ENCODE results near the gene MEAF6.
"Not testable (repeated sequence)": the region's sequence is repeated elsewhere in the genome, so short reads cannot be mapped to it uniquely, and the experiment has no call there.

Gene MEAF6

DNA sequence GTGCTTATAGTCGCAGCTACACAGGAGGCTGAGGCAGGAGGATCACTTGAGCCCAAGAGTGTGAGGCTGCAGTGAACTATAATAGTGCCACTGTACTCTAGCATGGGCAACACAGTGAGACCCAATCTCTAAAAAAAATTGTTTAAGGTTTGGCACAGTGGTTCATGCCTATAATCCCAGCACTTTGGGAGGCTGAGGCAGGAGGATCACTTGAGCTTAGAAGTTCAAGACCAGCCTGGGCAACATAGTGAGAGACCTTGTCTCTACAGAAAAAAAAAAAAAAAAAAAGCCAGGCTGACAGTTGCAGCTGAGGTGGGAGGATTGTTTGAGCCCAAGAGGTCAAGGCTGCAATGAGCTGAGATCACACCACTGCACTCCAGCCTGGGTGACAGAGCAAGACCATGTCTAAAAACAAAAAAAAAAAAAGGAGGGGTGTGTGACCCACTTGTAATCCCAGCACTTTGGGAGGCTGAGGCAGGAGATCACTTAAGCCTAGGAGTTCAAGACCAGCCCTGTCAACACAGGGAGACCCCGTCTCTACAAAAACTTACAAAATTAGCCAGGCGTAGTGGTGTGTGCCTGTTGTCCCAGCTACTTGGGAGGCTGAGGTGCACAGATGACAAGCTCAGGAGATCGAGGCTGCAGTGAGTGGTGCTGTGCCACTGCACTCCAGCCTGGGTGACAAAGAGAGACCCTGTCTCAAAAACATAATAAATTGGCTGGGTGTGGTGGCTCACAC, 18.0 kb upstream of the MEAF6 start:
- DNase-seq (ENCODE audit: low spot score) = not testable (repeated sequence)

DNA sequence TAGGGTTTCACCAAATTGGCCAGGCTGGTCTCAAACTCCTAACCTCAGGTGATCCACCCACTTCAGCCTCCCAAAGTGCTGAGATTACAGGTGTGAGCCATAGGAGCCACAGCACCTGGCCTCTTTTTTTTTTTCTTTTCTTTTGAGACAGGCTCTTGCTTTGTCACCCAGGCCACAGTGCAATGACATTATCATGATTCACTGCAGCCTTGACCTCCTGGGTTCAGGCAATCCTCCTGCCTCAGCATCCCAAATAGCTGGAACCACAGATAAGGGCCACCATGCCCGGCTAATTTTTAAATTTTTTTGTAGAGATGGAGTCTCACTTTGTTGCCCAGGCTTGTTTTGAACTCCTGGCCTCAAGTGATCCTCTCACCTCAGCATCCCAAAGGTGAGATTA, 15.3 kb upstream of the MEAF6 start:
- not testable (repeated sequence) for DNase-seq (ENCODE audit: low spot score)

DNA sequence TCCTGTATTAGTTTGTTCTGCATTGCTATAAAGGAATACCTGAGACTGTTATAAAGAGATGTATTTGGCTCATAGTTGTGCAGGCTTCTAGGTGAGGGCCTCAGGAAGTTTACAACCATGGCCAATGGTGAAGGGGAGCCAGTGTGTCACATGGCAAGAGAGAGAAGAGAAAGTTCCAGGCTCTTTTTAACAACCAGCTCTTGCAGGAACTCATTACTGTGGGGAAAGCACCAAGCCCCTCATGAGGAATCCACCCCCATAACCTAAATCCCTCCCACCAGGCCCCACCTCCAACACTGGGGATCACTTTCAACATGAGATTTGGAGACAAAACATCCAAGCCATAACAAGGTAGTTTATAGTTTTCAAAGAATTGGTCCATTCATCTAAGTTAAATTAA, 5.0 kb upstream of the MEAF6 start:
- no peak for DNase-seq (ENCODE audit: low spot score)

DNA sequence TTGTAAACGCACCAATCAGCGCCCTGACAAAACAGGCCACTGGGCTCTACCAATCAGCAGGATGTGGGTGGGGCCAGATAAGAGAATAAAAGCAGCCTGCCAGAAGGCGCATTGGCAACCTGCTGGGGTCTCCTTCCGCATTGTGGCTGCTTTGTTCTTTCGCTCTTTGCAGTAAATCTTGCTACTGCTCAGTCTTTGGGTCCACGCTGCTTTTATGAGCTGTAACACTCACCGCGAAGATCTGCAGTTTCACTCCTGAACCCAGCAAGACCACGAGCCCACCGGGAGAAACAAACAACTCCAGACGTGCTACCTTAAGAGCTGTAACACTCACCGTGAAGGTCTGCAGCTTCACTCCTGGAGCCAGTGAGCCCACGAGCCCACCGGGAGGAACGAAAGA, 4.4 kb upstream of the MEAF6 start:
- DNase-seq (ENCODE audit: low spot score) = not testable (repeated sequence)

DNA sequence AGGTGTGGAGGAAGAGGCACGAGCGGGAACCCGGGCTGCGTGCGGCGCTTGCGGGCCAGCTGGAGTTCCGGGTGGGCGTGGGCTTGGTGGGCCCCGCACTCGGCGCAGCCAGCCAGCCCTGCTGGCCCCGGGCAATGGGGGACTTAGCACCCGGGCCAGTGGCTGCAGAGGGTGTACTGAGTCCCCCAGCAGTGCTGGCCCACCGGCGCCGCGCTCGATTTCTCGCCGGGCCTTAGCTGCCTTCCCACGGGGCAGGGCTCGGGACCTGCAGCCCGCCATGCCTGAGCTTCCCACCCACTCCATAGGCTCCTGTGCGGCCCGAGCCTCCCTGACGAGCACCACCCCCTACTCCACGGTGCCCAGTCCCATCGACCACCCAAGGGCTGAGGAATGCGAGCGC, 3.7 kb upstream of the MEAF6 start:
- not testable (repeated sequence) for DNase-seq (ENCODE audit: low spot score)

DNA sequence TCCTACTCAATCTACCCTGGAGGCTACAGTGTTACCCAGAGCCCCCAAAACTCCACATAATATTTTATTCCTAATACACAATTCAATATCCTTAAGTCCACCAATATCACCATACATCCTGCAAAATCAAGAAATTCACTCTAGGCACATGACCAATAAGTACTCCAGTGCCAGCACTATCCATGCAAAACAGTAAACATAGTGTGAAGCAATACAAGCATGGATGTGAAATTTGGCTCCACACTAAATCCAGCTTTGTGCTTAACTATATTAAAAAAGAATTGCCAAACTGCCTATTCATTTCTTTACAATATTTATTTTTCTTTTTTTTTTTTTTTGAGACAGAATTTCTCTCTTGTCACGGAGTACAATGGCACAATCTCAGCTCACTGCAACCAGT, 3.0 kb upstream of the MEAF6 start:
- no peak for DNase-seq (ENCODE audit: low spot score)

DNA sequence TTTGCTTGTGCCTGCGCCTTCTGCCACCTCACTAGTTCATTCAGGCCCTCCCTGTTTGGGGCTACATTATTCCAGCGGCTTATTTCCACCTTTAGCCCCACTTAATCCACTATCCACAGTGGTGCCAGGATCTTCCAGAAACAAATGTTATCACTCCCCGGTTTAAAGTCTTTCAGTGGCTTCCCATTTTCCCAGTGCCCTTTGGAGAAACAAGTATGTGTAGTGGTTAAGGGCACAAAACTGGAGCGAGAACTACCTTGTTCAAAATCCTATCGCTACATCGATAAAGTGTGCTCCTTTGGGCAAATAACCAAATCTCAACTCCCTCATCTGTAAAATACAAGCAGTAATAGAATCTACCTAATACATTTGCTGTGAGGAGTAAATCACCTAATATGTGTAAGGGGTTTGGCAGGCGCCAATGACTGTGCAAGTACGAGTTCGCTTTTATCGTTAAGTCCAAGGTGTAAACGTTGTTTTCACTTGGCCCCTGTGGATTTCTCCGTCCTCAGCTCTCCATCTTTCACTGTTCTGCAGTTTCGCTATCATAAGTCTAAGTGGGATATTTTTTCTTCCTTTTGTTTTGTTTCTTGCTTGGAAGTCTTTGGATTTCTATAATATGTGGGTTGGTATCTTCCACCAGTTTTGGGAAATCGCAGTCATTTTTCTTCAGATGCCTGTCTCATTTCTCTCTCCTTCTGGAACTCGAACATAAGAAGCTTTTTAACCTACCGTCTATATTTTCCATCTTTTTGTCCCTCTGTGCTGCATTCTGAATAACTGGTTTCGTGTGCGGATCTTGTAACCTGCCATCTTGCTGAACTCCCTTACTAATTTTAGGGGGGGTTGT, 844 bp upstream of the MEAF6 start:
- no peak for DNase-seq (ENCODE audit: low spot score)

DNA sequence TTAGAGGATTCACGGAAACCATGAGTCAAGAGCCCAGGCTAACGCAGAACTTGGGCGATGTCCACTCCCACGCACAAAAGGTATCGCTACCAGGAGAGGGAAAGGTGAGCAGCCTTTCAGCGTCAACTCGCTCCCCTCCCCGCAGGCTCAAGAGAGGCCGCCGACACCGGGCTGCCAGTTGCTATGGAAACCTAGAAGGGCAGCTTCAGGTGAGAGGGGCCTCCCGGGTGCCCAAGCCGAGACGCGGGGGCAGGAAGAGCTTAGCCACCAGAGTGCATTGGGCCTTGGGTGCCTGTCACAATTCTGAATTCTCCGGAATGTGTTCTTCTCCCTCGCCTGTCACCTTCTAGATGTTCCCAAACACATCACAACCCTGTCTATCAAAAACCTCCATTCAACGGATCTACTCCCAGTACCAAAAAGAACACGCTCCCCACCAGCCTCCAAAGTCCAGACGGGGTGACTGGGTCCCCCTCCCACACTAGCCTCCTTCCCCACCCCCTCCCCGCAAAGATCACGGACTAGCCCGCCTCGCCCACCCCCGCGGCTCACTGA, 694 bp downstream of the MEAF6 start:
- DNase-seq (ENCODE audit: low spot score) = peak; percentile 40

DNA sequence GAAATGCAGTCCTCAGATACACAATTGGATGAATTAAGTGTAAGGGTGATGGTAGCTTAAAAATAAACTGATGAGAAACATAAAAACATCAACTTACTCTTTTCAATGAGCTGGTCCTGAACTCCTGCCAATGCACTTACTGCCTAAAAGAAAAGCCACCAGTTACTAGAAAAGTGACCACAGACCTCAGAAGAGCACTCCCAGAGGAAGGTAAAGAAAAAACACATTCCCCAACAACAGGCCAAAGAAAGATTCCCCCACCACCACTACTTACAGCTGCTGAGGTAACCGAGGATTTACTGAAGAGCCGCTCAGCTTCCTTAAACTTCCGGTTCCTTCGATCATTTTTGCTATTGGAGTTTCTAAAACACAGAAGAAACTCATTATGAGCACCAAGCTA, 5.4 kb downstream of the MEAF6 start:
- peak; percentile 20 for DNase-seq (ENCODE audit: low spot score)

DNA sequence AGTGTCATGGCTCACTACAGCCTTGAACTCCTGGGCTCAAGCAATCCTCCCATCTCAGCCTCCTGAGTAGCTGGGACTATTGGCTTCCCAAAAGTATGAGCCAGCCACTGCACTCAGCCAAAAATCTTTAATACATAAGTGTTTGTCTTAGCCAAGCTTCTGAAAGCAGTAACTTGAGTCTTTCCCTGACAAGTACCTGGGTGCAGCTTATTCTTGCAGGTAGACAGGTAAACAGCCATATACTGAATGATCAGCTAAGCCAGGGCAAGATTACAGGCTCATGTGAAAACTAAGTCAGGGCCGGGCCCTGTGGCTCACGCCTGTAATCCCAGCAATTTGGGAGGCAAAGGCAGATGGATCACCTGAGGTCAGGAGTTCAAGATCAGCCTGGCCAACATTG, 7.8 kb downstream of the MEAF6 start:
- DNase-seq (ENCODE audit: low spot score) = no peak

DNA sequence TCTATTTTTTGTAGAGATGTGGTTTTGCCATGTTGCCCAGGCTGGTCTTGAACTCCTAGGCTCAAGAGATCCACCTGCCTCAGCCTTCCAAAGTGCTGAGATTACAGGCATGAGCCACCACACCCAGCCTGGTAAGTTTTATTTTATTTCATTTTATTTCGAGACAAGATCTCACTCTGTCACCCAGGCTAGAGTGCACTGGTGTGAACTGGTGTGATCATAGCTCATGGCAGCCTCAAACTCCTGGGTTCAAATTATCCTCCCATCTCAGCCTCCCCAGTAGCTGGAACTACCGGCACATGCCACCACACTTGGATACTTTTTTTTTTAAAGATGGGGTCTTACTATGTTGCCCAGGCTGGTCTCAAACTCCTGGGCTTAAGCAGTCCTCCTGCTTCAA, 11.8 kb downstream of the MEAF6 start:
- not testable (repeated sequence) for DNase-seq (ENCODE audit: low spot score)

DNA sequence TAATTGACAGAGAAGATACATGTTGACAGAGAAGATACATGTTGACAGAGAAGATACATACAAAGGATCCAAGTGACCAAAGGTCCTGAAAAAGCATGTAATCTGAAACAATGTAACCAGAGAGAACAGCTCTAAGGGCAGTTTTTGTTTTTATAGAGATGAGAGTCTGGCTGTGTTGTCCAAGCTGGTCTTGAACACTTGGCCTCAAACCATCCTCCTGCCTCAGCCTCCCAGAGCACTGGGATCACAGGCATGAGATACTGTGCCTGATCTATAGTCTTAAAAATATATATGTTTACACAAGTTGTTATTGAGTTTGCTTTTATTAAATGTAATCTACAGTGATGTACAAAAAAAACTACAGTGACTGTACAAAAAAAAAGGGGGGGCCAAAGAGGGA, 12.5 kb downstream of the MEAF6 start:
- no peak for DNase-seq (ENCODE audit: low spot score)

DNA sequence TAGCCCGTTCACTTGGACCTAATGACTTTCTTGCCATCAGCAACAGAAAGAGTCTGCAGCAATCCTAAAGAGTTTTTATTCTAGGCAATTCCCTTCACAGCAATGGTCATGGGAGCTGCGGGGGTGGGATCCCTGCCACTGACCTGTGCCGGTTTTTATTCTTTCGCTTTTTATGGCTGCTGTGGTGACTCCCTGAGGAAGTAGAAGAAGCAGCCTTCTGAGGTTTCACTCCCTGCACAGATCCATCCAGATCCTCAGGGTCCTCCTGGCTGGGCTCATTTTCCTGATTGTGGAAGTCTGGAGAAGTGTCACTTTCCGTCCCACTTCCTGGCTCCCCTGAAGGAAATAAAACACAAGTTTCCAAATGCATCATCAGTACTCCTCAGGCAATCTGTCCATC, 12.9 kb downstream of the MEAF6 start:
- no peak for DNase-seq (ENCODE audit: low spot score)

DNA sequence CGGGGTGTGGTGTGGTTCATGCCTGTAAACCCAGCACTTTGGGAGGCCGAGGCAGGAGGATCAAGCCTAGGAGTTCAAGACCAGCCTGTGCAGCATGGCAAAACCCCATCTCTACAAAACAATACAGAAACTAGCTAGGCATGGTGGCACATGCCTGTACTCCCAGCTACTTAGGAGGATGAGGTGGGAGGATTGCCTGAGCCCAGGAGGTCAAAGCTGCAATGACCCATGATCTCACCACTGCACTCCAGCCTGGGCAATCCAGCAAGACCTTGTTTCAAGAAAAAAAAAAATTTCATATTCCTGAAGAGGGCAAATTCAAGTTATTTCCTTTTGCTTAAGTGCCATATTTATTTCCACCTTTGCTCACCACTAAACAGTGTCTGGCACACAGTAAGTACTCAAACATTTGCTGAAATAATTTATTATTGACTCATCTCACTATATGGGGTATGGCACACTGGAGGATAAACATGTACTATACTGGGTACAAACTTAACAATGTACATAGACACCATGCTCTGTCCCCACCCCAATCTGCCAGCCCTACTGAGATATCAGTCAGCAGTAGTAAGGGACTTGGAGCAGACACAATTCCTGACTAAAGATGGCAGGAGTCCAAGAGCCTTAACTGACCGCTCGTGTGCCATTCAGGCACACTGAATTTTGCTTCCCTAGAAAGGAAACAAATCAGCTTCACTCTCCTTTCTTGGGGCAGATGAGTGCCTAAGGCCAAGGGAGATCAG, 15.5 kb downstream of the MEAF6 start:
- DNase-seq (ENCODE audit: low spot score) = peak; percentile 38

DNA sequence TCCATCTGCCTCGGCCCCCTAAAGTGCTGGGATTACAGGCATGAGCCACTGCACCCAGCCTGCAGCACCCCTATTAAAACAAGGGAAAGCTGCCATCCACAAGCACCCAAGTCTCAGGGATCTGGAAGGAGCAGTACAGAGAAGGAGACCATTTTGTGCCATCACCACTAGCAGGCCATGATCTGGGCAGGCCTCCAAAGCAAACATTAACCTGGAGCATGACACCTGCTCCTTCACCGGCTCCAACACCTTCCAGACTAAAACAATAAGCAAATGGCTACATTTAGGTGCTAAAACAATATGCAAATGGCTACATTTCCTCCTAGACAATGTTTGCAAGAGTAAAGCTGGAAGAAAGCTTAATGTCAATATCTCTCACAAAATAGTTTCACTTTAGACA, 16.7 kb downstream of the MEAF6 start:
- no peak for DNase-seq (ENCODE audit: low spot score)

DNA sequence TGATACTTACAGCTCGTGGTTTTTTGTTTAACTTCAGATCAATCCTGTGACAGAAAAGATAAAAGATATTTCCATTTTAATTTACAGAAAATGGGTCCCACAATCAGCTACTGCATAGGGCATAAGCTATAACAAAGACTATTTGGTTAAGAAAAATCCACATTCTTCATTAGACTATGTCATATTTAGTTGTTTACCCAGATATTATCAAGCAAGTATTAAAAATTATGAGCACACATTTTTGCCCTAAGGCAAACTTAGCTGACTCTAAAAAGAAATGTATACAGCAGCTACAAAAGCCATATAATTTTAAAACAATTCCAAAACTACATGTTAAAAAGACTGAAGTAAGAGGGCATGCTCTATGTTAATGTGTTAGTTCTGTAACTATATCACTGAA, 18.7 kb downstream of the MEAF6 start:
- no peak for DNase-seq (ENCODE audit: low spot score)

DNA sequence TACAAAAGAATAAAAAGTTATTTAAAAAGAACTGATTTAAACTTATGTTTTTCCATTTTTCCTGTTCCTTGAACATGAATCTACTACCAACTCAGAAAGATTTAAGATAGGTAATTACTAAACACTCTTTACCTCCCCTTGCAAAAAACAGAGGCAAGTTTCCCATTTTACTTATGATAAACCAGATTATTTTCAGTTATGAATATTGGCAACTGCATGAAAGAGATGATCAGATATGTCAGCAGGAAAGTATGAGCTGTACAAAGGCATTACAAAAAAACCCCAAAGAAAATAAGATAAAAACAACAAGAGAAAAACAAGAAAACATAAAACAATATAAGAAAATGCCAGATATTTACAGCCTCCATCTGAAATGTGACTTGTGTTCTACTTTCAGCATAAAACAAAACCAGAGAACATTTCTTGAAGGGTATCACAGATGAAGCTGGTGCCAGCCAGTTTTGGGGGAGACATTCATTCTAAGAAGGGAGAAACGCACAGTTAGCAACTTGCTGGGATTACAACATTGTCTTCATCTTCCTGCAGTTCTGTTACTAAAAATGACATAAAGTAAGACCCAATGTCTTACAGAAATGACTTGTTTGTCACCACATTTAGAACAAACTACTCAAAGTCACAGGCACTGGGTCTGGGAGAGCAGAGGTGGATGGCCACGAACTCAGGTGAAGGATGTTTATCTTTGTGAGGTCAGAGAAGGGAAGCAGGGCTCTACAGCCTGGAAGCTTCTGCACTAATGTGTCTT, 21.0 kb downstream of the MEAF6 start:
- DNase-seq (ENCODE audit: low spot score) = no peak

DNA sequence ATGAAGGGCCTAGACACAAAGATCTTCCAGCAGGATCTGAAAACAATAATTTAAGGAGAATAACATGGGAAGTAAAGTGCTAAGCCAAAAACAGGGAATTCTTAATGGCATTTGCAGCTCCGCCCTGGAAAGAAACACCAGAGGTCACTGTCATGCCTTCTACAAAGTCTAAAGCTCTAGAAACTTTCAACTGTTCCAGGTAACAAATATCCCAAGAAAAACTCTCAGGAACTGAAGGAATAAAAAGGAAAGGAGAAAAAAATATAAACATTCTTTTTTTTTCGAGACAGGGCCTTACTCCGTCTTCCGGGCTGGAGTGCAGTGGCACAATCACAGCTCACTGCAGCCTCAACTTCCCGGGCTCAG, 27.0 kb downstream of the MEAF6 start:
- no peak for DNase-seq (ENCODE audit: low spot score)

DNA sequence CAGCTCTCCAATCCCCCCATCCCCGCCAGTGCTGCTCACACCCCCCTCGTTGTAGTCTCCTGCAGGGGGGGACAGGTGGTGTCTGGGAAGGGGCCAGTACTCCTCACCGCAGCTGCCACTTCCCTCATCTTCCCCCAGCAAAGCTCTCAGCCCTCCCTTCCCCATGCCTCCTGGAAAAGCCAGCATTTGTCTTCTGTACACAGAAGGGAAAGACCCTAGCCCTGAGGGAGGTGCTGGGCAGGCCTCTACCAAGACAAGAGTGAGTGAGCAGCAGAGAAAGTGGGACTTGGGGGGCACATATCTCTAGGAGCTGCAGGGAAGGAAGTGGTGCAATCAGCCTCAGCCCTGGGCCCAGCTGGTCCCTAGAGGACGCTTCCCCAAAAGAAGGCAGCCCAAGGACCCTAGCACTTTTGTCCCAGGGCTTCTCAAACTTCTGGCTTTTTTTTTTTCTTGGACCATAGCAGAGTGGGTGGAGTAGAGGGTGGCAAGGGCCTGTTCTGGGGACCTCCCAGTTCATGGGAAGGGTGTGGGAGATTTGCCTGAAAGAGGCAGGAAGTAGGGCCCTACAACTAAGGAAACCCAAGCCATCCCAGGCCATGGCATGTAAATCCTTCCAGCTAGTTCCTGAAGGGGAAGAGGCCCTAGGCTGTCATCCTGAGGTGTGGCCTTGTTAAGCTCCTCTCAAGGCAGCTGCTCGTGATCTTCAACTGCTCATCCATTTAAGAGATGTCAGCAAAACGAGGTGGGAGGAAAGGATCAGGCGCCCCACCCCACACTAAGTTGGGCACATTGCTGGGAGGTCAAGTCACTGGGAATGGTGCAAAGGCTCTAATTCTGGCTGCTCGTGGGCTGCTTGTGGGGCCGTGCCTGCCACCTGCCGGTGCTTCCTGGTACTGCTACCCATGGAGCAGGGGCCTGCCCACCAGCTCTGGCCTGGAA, 27.6 kb downstream of the MEAF6 start:
- peak; percentile 91 for DNase-seq (ENCODE audit: low spot score)

DNA sequence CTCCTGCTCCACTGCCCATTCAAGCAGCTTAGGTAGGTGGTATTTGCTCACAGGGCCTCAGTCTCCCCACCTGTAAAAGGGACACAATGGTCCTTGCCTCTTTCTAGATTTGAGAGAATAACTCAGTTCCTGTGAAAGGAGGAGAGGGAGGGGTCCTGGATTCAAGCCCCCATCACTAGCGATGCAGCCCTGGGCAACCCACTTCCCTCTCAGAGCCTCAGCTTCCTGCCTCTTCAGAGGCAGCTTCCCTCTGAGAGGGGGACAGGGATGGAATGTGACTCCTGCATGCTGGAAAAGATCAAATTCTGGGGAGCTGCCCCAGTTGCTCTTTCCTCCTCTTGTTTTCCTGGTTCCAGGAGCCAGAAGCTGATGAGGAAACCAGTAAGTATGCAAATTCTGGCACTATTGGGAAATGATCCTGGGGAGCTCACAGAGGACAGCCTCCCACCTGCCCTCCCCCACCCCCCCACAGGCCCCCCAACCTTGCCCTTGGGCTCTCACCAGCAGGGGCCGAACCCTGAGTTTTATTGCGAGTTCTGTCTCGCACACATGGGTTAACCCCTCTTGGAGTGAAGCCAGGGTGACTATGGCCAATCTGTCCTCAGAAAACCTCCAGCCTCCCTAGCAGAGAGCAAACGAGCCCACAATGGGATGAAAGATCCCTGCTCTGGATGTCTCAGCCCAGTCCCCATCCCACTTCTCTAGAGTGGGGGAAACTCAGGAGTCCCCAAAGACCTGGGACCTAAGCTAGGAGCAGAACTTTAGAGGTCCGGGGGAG, 28.5 kb downstream of the MEAF6 start:
- DNase-seq (ENCODE audit: low spot score) = peak; percentile 67
